Astrocyte of the spinal cord (primary cell): ENCODE results near the gene TLR5.
A peak's percentile ranks its signal among the peaks of the same experiment; 100 is the strongest.

Experiments used
- DNase-seq: peaks from one replicate; pipeline ENCODE4 v3.0.0; 2011; ENCODE audit warnings: low read depth, low spot score
- H3K4me3 ChIP-seq: 2 replicates; pipeline ENCODE4 v1.5.1; 2011; ENCODE audit warnings: low read depth, mild to moderate bottlenecking, low read length, moderate library complexity
- in situ Hi-C: cut with HindIII; loops from 2 replicates; pipeline ENCODE4 v1.10.0; 2017; ENCODE audit warnings: low sequenced_read_pairs
- TF ChIP-seq, protein P1 (sequence below): IDR thresholded peaks from 2 replicates; pipeline ENCODE4 v1.5.1; 2012; ENCODE audit warnings: low read depth, mild to moderate bottlenecking, low read length, inconsistent platforms

TLR5 gene, protein sequence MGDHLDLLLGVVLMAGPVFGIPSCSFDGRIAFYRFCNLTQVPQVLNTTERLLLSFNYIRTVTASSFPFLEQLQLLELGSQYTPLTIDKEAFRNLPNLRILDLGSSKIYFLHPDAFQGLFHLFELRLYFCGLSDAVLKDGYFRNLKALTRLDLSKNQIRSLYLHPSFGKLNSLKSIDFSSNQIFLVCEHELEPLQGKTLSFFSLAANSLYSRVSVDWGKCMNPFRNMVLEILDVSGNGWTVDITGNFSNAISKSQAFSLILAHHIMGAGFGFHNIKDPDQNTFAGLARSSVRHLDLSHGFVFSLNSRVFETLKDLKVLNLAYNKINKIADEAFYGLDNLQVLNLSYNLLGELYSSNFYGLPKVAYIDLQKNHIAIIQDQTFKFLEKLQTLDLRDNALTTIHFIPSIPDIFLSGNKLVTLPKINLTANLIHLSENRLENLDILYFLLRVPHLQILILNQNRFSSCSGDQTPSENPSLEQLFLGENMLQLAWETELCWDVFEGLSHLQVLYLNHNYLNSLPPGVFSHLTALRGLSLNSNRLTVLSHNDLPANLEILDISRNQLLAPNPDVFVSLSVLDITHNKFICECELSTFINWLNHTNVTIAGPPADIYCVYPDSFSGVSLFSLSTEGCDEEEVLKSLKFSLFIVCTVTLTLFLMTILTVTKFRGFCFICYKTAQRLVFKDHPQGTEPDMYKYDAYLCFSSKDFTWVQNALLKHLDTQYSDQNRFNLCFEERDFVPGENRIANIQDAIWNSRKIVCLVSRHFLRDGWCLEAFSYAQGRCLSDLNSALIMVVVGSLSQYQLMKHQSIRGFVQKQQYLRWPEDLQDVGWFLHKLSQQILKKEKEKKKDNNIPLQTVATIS

DNA sequence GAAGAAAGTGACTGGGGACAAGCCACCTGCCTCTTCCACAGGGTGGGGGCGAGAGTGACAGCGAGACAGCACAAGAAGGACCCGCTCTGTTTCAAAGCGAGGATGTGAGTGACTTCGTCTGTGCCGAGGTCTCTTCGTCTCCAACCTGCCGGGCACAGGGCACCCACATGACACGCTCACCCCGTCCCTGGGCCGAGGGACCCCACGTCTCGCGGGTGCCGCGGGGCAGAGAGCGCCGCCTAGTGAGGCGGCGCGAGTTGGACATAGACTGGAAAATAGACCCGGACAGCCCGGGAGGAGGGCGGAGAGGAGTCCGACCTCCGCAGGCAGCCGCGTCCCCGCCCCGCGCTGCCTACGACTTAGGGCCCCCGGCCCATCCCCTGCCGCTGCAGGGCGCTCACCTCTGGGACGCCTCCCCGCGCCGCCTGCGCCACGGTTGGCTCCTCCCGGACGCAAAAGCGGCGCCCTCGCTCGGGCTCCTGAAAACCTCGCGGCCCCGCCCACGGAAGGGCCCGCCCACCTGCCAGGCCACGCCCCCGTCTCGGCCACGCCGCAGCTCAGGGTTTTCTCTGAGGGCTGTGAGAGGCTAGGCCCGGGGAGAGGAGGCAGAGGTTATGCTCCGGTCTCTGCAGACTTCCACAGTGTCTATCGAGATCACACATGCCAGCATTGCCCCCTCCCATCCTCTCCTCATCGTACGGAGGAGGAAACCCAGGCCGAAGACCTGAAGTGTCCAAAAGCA lies at the start of gene TLR5:
TLR5 (minus strand) TSS at position 454 of the 742 bp plus-strand sequence. CDS start 30,217 bp downstream, outside the sequence.
- in situ Hi-C loops: no loop called here

DNA sequence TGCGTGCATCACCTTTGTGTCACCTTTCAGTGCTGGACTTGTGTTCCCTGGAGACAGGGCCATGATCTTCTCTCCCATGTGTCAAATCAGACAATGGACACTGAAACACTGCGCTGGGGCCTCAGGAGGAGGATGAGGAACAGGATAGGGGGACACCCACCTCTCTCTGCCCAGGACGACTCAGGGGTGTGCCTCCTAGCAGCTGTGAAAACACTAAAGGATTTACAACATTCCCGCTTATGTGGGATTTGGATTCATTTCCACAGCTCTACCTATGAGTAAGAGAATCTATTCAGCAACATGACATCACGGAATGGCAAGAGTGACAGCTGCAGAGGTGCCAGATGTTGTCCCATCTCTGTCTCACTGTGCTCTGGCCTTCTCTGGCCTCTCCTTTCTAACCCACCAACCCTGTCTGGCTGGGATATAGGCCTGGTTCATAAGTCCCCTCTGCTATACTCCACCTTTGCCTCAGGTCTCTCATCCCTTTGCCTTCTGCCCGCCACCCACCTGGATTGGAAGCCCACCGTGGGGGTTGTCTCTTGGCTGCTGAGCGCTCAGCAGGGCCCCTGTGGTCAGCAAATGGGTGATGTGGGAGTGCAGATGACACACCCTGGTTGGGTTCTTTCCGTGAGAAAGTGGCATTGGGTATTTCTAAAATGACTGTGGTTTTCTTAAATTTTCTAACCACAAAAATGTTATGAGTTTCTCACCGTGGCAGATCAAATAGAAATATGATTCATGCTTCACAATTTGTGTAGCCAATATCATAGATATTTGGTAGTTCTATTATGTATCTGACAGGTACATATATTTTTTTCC lies 47.1 kb upstream of the TLR5 start:
- DNase-seq: peak; percentile 42
- H3K4me3 ChIP-seq: no peak overlapping the region
- in situ Hi-C loops: no loop called here
- TF ChIP-seq, protein P1, sequence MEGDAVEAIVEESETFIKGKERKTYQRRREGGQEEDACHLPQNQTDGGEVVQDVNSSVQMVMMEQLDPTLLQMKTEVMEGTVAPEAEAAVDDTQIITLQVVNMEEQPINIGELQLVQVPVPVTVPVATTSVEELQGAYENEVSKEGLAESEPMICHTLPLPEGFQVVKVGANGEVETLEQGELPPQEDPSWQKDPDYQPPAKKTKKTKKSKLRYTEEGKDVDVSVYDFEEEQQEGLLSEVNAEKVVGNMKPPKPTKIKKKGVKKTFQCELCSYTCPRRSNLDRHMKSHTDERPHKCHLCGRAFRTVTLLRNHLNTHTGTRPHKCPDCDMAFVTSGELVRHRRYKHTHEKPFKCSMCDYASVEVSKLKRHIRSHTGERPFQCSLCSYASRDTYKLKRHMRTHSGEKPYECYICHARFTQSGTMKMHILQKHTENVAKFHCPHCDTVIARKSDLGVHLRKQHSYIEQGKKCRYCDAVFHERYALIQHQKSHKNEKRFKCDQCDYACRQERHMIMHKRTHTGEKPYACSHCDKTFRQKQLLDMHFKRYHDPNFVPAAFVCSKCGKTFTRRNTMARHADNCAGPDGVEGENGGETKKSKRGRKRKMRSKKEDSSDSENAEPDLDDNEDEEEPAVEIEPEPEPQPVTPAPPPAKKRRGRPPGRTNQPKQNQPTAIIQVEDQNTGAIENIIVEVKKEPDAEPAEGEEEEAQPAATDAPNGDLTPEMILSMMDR: no peak

More for the DNA sequence above, at the start of gene TLR5:
- peak; percentile 59 for DNase-seq
- TF ChIP-seq, protein P1: peak; percentile 84
- H3K4me3 ChIP-seq: peak within 1 kb of the TSS; percentile 31

DNA sequence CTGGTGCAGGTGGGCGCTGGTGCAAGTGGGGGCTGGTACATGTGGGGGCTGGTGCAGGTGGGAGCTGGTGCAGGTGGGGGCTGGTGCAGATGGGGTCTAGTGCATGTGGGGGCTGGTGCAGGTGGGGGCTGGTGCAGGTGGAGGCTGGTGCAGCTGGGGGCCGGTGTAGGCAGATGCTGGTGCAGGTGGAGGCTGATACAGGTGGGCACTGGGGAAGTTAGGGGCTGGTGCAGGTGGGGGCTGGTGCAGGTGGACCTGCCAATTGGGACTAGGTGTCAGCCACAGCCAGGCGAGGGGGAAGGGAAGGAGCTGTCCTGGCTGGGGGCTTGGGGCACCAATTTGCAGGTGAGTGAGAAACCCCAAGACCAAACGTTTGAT lies 46.5 kb upstream of the TLR5 start:
- H3K4me3 ChIP-seq: no peak overlapping the region
- in situ Hi-C loops: no loop called here
- no peak for DNase-seq
- TF ChIP-seq, protein P1: no peak

DNA sequence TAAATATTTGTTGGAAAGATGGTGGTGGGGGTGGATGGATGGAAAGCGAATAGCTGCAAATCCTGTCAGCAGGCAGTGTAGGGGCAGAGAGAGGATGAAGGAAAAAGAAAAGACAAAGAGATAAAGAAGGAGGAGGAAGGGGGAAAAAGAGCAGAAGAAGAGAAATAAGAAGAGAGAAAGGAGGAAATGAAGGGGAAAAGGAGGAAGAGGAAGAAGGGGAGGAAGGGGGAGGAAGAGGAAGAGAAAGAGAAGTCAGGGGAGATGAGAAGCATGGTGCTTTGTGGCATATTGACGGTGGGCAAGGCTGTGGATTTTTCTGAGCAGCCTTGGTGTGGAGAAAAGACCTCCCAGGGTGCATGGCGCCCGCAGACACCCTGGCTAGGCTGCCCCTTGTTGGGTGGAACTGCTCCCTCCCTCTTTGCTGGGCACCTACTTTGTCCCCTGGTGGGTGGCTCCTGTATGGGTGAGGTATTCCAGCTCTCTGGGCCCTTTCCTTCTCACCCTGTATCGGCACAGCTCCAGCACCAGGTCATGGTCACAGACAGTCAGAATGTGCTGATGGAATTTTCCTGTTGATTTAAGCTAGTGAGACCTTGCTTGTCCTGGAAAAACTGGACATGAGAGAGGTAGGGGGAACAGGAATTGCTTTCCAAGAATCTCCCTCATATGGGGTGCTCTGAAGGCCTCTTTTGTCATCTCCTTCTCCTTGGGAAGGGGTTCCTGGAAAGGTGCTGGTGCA lies 45.7 kb upstream of the TLR5 start:
- no peak for DNase-seq
- TF ChIP-seq, protein P1: no peak
- H3K4me3 ChIP-seq: no peak overlapping the region
- in situ Hi-C loops: no loop called here

DNA sequence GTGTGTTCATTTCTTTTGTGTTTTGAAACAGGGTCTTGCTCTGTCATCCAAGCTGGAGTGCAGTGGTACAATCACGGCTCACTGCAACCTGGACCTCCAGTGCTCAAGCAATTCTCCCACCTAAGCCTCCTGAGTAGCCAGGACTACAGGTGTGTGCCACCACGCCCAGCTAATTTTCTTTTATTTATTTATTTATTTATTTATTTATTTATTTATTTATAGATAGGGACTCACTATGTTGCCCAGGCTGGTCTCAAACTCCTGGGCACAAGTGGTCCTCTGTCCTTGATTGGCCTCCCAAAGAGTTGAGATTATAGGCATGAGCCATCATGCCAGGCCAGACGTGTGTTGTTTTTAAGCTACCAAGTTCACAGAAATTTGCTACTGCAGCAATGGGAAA lies 43.8 kb upstream of the TLR5 start:
- DNase-seq: no peak
- TF ChIP-seq, protein P1: no peak
- in situ Hi-C loops: no loop called here

More for the DNA sequence above, 43.8 kb upstream of the TLR5 start:
- H3K4me3 ChIP-seq: no peak overlapping the region
